ENCODE data around the gene TRIM45.

- no peak for TF ChIP-seq SUZ12 (IDR thresholded peaks at IDR 0.05; ENCODE audit: extremely low read depth, insufficient read depth, insufficient read length)
- no peak for TF ChIP-seq YY1 (IDR thresholded peaks at IDR 0.05; ENCODE audit: insufficient read depth, insufficient read length)
- TF ChIP-seq ZNF274 (IDR thresholded peaks at IDR 0.05; ENCODE audit: low read depth, low read length): no peak
These were observed 929 bp upstream of the TRIM45 start for GRCh38 chr1:117122330-117123025.
